ENCODE results near the gene H2BK1.

H2BK1 gene

DNA sequence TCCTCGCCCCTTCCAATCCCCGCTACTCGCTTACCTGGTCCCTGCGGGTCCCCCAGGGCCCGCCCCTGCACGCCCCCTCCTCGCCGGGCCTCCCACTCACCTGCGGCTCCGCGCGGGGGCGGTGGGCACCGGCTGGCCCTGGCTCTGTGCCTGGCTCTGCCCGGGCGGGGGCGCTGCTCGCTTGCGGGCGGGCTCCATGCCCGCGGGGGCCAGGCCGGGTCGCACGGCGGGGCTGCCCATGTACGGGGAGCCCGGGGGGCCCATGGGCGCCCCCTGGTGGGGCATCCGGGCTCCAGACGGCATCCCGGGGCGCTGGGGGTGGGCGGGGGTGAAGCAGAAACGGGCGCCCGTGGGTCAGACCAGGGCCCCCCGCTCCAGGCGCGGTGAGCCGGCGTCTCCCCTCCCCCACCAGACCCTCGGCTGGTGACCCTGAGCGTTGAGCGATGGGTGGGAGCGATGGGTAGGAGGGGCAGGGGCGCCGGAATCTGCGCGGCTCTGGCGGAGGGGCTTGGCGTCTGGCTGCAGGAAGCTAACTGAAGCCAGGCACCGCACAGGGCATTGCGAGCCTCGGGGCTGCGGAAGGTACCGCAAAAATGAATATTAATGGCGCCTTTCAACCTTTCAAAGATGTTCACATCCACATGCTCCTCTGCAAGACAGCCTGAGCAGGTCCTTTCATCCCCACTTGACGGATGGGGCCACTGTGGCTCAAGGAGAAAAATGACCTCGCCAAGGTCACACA lies 35.2 kb upstream of the H2BK1 start:
- H3K4me3 ChIP-seq (ENCODE audit: low read depth, low read length), result peak overlapping the region; percentile 40
- TF ChIP-seq CTCF (conservative IDR thresholded peaks at IDR 0.05; ENCODE audit: low read depth, low read length), result peak; percentile 43
- DNase-seq (ENCODE audit: low read depth), result no peak

GRCh38 chr7:151244841-151245346 lies 34.6 kb upstream of the H2BK1 start:
- no peak for DNase-seq (ENCODE audit: low read depth)
- no peak for TF ChIP-seq CTCF (conservative IDR thresholded peaks at IDR 0.05; ENCODE audit: low read depth, low read length)
- H3K4me3 ChIP-seq (ENCODE audit: low read depth, low read length), result peak overlapping the region; percentile 24

DNA sequence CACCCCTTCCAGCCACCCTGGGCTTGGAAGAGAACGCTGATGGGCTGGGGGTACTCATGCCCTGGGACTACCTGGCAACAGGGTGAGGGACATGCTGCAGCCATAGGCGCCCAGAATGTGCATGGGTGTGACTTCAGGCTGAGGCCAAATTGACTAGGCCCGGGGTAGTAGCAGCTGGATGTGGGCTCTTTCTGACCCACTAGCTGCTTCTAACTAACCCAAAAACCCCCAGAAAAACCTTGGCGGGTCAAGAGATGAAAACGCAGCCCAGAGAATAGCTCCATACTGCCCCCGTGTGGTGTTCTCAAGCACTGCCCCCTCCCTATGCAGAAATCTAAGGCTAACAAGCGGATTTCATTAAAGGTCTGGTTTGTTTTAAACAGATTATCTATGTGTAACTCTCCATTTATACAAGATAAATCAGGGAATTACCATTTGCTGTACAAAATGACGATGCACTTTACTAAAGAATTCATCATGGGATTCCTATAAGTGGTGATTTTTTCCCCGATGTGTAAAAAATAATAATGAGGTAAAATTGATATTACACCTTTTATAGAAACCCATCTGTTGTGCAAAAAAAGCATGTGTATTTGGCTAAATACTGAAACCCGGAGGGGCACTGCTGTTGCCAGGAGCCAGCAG lies 34.0 kb upstream of the H2BK1 start:
- H3K4me3 ChIP-seq (ENCODE audit: low read depth, low read length), result no peak overlapping the region
- peak; percentile 90 for TF ChIP-seq CTCF (conservative IDR thresholded peaks at IDR 0.05; ENCODE audit: low read depth, low read length)
- peak; percentile 64 for DNase-seq (ENCODE audit: low read depth)

DNA sequence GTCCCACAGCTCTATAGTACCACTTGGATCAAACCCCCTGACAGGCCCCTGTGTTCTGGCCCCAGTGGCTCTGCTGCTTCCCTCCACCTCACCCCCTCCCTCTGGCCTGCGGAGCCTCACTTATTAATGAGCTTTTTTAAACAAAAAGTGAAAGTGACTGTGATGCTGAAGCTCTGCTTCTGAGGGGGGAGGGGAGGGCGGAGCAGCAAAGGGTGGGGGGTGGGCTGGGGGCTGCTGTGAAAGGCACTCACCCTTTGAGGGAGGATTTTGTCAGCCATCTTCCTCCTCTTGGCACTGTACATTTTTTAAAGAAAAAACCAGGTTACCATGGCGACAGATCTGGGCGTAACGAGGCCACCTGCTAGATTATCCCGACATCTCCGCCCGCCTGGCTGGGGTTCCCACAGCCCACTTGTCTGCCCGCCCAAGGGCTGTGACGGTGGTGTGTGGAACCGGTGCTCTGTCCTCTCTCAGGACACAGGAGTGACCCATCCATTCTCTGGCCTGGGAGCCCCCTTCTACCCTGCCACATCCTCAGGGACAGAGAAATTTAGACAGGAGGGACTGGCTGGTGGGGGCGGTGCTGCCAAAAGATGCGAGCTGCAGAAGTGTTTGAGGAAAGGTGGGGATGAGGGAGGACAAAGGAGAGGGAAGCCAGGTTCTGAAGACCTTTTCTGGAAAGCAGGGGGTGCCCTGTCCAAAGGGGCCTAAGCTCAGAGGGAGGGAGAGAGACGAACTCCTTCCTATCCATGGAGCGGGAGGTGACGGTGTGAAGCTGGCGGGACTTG lies 33.3 kb upstream of the H2BK1 start:
- DNase-seq (ENCODE audit: low read depth), result no peak
- TF ChIP-seq CTCF (conservative IDR thresholded peaks at IDR 0.05; ENCODE audit: low read depth, low read length), result no peak
- no peak overlapping the region for H3K4me3 ChIP-seq (ENCODE audit: low read depth, low read length)

DNA sequence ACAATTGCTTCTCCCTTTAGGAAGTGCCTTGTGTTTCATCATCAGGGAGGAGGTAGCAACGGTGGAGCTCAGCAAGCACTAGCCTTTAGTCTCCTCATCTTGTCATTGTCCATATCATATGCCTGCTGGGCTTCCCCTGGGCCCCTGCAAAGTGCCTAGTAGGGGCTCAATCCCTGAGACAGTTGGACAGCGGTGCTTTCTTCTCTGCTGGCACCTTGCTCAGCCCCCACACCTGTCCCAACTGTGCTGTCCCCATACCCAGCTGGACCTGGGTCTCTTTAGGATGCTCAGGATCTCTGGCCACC lies 32.7 kb upstream of the H2BK1 start:
- no peak for TF ChIP-seq CTCF (conservative IDR thresholded peaks at IDR 0.05; ENCODE audit: low read depth, low read length)
- DNase-seq (ENCODE audit: low read depth), result no peak
- H3K4me3 ChIP-seq (ENCODE audit: low read depth, low read length), result no peak overlapping the region

GRCh38 chr7:151242159-151243044 lies 32.1 kb upstream of the H2BK1 start:
- H3K4me3 ChIP-seq (ENCODE audit: low read depth, low read length), result no peak overlapping the region
- no peak for DNase-seq (ENCODE audit: low read depth)
- no peak for TF ChIP-seq CTCF (conservative IDR thresholded peaks at IDR 0.05; ENCODE audit: low read depth, low read length)
